HAP-1 (cell line): Measurements from ENCODE around the gene DPP9.
"Not testable (repeated sequence)": the region's sequence is repeated elsewhere in the genome, so short reads cannot be mapped to it uniquely, and the experiment has no call there.

Source experiments
- DNase-seq, 2 experiments: peaks; one replicate each; pipeline ENCODE4 v3.0.0-alpha.2; 2016 to 2020; ENCODE audit warnings: low spot score in 2 of 2
- H3K27me3 ChIP-seq: fragments of 250-450 bp; sonication (Bioruptor Pico); 2 replicates; pipeline ENCODE4 v1.5.1; 2020; ENCODE audit warnings: low read depth, mild to moderate bottlenecking, moderate library complexity
- H3K36me3 ChIP-seq: fragments of 250-450 bp; sonication (Bioruptor Pico); replicated peaks from 2 replicates; pipeline ENCODE4 v1.5.1; 2020; ENCODE audit warnings: mild to moderate bottlenecking
- H3K4me1 ChIP-seq: fragments of 250-450 bp; sonication (Bioruptor Pico); 2 replicates; pipeline ENCODE4 v1.5.1; 2020; ENCODE audit warnings: mild to moderate bottlenecking
- H3K4me3 ChIP-seq: fragments of 250-450 bp; sonication (Bioruptor Pico); 2 replicates; pipeline ENCODE4 v1.5.1; 2020; ENCODE audit warnings: mild to moderate bottlenecking, moderate library complexity
- H3K9me3 ChIP-seq: fragments of 250-450 bp; sonication (Bioruptor Pico); 2 replicates; pipeline ENCODE4 v1.5.1; 2020; ENCODE audit warnings: mild to moderate bottlenecking, moderate library complexity
- in situ Hi-C: fragments of 300-500 bp; cut with MboI; formaldehyde crosslinking; loops from 3 replicates; pipeline ENCODE4 v1.14.3; 2020; ENCODE audit warnings: low sequenced_read_pairs, inconsistent platforms, mixed read lengths

DPP9 gene

DNA sequence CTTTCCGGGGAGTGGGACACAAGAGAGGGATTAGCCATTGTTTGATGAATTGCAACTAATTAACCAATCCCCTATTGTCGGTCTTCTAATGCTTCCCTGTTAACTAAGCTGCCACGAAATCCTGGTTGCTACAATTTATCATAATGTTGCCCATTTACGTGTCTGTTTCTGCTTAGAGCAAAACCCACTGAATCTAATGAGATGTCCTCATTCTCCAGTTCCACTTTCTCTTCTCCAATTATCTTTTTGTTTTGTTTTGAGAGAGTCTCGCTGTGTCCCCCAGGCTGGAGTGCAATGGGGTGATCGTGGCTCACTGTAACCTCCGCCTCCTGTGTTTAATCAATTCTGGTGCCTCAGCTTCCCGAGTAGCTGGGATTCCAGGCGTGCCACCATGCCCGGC is 5.2 kb upstream of the DPP9 start:
- Histone ChIP-seq H3K4me3 (no peak overlapping the region), H3K36me3 (no peaks in the 10 kb centered on the region), H3K9me3 (no peaks in the 10 kb centered on the region), H3K27me3 (0 out of 2 replicates have a peak, but pooled peaks cover 3% of the 10 kb centered on the region), H3K4me1 (no peaks in the 10 kb centered on the region)
- no peak for DNase-seq
- in situ Hi-C loops = no loop called here

DNA sequence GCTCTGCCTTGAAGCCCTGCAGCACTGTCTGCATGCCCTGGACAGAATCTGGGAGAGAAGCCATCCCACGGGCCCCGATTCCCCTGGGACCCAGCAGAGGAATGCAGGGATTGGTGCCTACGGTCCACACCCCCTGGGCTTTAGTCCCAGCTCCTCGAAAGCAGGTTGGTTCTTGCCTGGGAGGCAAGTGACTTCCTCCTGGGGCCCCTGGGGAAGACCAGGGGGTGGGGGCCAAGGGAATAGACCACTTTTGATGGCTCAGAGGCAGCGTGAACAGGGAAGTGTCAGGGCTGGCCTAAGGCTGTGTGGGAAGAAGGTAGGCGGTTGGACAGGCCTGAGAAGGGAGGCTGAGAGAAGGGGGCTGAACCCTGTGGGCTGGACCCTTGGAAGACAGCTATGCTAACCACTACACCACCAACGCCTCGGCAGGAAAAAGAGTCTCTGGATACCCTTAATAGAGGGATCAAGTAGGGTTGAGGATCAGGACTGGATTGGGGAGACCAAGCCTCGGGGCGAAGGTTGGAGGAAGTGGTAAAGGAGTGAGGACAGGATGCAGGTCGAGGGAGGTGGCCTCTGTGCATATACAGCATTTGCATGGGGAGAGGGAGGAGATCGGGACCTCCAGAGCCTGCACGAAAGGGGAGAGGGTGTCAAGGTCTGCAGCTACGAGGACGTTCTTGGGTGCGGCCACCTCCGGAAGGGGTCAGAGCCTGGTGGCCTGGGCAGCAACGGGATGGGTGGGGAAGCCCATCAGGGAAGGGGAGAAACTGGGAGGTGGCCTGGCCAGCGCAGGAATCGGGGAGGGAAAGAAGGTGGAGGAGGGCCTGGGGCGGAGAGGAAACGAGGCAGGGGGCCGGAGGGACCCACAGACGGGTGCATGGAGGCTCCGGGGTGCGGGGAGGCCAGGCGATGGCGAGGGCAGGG is 709 bp downstream of the DPP9 start:
- DNase-seq = peak; percentile 18 to 69
- in situ Hi-C loops = no loop called here
- Histone ChIP-seq H3K36me3 (peaks cover 31% of the 10 kb centered on the region), H3K27me3 (no peaks in the 10 kb centered on the region), H3K4me3 (peak overlapping the region; percentile 93), H3K4me1 (no peaks in the 10 kb centered on the region; the same call in 1 of the 2 replicates), H3K9me3 (no peaks in the 10 kb centered on the region)

DNA sequence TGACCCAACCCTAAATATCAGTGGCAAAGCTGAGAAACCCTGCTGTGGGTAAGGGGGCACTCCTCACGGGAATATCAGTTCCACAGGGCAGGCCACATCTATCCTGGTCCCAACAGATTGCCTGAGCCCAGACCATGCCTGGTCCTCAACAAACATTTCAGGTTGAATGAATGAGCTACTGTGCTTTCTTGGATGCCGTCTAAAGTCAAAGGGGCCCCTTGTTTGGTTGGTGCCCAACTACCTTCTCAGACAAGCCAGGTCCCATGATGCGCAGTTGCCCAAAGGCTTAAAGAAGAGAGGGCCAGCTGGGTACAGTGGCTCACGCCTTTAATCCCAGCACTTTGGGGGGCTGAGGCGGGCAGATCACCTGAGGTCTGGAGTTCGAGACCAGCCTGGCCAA is 2.4 kb downstream of the DPP9 start:
- H3K4me3 ChIP-seq = no peak overlapping the region
- peaks cover 37% of the 10 kb centered on the region for H3K36me3 ChIP-seq
- no peaks in the 10 kb centered on the region for H3K27me3 ChIP-seq
- no peak for DNase-seq
- in situ Hi-C loops = no loop called here
- H3K4me1 ChIP-seq = no peaks in the 10 kb centered on the region; the same call in 1 of the 2 replicates
- no peaks in the 10 kb centered on the region for H3K9me3 ChIP-seq

DNA sequence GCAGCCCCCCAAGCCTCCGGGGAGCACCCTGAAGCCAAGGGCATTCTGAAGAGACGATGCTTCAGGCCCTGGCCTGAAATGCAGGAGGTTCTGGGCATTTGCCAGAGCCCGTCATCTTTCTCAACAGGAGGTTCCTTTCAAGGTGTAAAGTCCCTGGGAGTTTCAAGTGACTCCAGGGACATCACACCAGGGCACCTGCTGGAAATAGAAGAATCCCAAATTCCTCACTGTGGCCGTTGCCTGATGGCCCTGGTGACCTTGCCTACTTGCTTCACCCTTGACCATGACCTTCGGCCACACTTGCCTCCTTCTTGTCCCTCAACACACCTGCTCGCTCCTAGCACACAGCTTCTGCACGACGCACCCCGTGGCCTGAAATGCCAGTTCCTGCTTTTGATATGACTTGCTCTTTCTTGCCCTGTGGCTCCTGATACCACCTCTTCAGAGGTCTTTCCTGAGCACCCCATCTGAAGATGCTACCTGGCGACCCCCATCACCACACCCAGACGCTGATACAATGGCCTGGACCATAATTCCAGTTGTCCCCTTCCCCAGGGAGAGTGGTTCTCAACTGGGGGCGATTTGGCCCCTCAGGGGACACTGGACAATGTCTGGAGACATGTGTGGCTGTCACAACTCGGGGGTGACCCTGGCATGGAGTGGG is 3.5 kb downstream of the DPP9 start:
- Histone ChIP-seq H3K27me3 (no peaks in the 10 kb centered on the region), H3K9me3 (no peaks in the 10 kb centered on the region), H3K36me3 (peaks cover 45% of the 10 kb centered on the region), H3K4me1 (no peaks in the 10 kb centered on the region; the same call in 1 of the 2 replicates), H3K4me3 (no peak overlapping the region)
- in situ Hi-C loops = no loop called here
- DNase-seq = no peak

DNA sequence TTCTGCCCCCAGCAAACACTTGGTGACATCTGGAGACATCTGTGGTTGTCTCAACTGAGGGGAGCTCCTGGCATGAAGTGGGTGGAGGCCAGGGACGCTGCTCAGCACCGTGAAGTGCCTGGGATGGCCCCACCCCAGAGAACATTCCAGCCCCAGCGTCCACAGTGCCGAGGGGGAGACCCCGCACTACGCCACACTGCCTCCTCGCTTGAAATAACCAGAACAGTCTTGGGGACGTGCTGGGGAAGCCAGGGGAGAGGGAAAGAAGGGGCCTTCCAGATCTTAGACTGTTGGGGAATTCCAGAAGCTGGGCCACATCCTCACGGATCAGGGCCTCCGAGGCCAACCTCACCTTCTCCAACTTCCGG is 4.2 kb downstream of the DPP9 start:
- no peak overlapping the region for H3K4me3 ChIP-seq
- in situ Hi-C loops = no loop called here
- H3K36me3 ChIP-seq = peaks cover 45% of the 10 kb centered on the region
- H3K4me1 ChIP-seq = no peaks in the 10 kb centered on the region; the same call in 1 of the 2 replicates
- no peak for DNase-seq
- H3K9me3 ChIP-seq = no peaks in the 10 kb centered on the region
- no peaks in the 10 kb centered on the region for H3K27me3 ChIP-seq

DNA sequence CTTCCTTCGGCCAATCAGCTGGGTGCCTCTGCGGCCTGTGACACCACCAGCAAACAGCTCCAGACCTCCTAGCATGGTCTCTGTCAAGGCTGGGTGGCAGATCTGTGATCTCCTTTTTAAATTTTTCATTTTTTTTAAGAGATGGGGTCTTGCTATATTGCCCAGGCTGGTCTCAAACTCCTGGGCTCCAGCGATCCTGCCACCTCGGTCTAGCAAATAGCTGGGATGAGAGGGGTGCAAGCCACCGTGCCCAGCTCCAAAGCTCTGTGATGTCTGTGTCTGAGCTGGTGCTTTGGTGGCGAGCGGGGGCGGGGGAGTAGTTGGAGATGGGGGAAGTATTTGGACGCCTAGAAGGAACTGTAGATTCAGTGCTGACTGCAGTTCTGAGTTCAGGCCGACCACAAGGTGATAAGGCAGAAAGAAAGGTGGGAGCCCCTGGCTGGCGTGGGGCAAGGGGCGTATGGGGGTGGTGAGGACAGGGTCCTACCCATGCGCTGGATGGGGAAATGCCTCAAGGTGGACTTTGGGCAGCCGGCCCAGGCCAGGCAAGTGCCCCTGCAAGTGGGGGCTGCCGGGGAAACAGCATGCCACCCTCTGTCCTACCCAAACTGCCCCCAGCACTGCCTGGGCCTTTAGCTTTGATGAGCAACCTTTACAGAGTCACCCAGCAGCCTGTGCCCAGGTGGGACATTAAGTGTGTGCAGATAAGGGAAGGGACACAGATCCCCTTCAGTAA is 5.5 kb downstream of the DPP9 start:
- Histone ChIP-seq H3K4me3 (no peak overlapping the region), H3K4me1 (no peaks in the 10 kb centered on the region; the same call in 1 of the 2 replicates), H3K36me3 (peaks cover 49% of the 10 kb centered on the region), H3K9me3 (no peaks in the 10 kb centered on the region), H3K27me3 (no peaks in the 10 kb centered on the region)
- DNase-seq = no peak
- in situ Hi-C loops = no loop called here

DNA sequence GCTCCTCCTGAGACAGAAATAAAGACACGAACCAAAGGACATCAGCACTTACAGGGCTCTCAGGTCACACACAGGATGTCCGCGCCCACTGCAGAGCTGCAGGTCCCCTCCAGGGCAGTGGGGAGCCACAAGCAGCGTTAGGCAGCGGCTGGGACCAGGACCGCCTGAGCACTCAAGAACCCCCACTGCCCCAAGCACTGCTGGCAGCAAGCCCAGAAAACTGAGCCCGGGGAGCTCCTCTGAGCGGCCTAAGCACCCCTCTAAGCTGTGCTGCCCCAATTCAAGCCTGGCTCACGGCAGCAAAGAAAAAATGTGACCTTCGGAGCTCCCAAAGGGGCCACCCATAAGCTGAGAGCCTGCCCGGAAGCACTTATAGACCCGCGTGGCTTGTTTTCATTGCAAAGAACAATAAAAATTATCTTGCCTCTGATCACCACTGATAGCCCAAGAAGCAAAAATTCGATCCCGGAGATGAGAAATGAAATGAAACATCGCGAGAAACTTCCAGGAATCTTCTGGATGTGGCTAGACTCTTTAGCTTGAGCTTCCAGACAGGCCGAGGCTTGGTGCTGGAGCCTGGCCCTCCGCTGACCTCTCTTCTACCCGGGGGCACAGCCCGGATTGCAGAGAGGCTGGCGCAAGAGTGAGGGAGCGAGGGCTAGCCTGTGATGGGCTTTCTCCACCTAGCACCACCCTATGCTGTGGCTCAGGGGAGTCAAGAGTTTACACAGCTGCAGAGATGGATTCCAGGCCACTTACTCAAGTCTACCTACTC is 6.3 kb downstream of the DPP9 start:
- H3K4me3 ChIP-seq = no peak overlapping the region

DNA sequence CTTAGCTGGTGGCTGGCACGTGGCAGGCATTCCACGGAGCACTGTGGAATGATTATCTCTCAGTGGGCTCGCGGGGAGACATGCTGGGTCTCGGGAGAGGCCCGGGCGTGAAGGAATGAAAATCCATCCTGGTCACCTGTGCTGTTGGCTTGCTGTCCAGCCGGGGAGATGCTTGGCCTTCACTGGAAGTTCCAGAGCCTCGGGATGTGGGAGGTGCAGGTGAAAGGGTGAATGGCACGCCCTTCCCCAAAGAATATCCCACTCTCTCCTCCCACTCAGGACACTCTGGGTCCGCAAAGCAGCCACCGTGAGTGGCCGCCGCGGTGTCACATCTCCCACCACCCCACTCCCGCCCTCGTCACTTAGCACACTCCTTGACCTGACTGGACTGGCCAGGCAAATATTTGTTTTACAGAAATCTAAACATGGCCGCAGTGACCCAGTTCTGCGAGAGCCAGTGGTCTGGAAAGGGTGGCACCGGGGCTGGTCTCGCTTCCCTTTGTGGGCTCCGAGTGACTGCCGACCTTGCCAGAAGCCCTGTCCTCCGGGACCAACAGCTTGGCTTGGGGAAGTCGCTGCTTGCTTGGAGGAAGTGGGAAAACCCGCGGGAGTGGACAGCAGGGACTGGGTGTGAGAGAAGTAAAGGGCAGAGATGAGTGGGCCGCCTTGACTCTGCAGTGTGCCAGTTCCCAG is 8.0 kb downstream of the DPP9 start:
- DNase-seq = no peak
- no peaks in the 10 kb centered on the region for H3K4me1 ChIP-seq
- H3K4me3 ChIP-seq = no peak overlapping the region
- peaks cover 63% of the 10 kb centered on the region for H3K36me3 ChIP-seq
- no peaks in the 10 kb centered on the region for H3K27me3 ChIP-seq
- in situ Hi-C loops = no loop called here
- no peaks in the 10 kb centered on the region for H3K9me3 ChIP-seq

More for the DNA sequence above, 6.3 kb downstream of the DPP9 start:
- no peaks in the 10 kb centered on the region; the same call in 1 of the 2 replicates for H3K4me1 ChIP-seq
- DNase-seq = no peak
- H3K36me3 ChIP-seq = peaks cover 57% of the 10 kb centered on the region
- in situ Hi-C loops = no loop called here
- no peaks in the 10 kb centered on the region for H3K27me3 ChIP-seq
- no peaks in the 10 kb centered on the region for H3K9me3 ChIP-seq

DNA sequence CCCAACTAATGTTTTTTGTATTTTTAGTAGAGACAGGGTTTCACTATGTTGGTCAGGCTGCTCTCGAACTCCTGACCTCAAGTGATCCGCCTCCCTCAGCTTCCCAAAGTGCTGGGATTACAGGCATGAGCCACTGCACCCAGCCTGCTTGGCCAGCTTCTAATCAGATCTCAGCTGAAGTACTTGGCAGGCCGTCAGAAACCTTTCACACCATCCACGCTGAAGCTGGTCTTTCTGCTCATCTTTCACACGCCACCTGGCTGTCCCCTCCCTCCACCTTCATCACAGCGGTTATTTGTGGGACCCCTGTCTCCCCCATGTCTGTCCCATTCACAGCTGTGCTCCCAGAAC is 8.5 kb downstream of the DPP9 start:
- H3K9me3 ChIP-seq, DNase-seq, H3K27me3 ChIP-seq, in situ Hi-C loops, H3K4me3 ChIP-seq, H3K4me1 ChIP-seq: not testable (repeated sequence)
- peaks cover 61% of the 10 kb centered on the region for H3K36me3 ChIP-seq

DNA sequence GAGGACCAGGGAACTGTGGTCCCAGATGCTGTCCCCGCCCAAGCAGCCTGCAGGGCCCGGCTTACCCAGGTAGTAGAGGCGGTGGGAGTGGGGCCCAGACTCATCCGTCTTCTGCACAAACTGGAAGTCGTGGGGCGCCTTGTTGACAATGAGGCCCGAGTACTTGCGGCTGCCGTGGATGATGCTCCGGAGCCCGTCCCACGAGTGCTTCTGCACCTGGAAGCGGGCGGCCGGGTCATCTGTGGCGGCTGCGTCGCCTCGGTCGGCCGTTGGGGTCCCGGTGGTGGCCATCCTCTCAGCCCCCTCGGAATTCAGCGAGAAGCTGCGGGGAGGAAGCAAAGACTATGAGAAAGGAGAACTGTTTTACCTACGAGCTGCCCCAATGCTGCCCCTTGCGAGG is 9.6 kb downstream of the DPP9 start:
- H3K9me3 ChIP-seq = no peaks in the 10 kb centered on the region
- H3K36me3 ChIP-seq = peaks cover 57% of the 10 kb centered on the region
- no peak overlapping the region for H3K4me3 ChIP-seq
- H3K4me1 ChIP-seq = no peaks in the 10 kb centered on the region
- no peaks in the 10 kb centered on the region for H3K27me3 ChIP-seq
- no peak for DNase-seq
- in situ Hi-C loops = no loop called here

DNA sequence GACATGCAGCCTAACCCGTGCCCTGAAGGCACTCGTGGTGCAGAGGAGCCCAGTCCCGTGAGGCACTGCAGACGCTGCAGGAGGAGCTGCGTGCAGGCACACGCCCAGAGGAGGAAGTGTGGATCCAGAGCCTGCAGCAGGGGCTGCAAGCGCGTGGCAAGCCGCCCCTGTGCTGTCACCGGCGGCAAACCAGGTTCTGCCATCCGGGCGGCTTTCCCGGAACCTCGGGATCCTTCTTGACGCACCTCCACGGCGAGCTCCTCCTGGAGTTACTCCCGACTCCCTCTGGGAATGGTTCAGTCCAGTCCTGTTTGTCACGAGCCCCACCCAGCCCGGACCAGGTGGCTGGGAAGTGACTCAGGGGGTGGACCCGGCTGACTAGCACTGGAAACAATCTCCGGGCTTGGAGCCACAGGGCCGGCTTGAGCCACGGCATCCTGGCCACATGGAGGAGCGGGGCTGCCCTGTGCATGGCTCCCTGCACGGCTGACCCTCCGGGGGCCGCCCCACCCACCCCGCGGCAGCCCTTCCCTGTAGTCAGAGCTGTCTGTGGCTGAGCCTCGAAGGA is 10.2 kb downstream of the DPP9 start:
- no peaks in the 10 kb centered on the region for H3K9me3 ChIP-seq
- in situ Hi-C loops = no loop called here
- no peaks in the 10 kb centered on the region for H3K4me1 ChIP-seq
- H3K36me3 ChIP-seq = peaks cover 52% of the 10 kb centered on the region
- no peak for DNase-seq
- no peaks in the 10 kb centered on the region for H3K27me3 ChIP-seq
- H3K4me3 ChIP-seq = no peak overlapping the region

DNA sequence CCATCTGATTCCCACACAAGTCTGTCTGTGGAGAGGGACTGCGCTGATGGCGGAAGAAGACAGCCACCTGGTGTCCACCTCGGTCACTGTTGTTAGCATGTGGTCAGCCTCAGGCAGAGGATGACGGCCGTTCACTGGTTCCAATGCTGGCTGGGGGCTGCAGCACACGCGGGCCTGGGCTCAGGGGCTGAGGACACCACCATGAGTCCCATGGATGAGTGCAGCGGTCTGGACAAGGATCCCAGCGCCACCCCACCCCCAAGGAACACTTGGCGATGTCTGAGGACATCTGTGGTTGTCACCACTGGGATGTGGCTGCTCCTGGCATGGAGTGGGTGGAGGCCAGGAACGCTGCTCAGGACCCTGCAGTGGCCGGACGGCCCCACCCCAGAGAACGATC is 10.9 kb downstream of the DPP9 start:
- in situ Hi-C loops = no loop called here
- H3K27me3 ChIP-seq = no peaks in the 10 kb centered on the region
- no peak for DNase-seq
- no peaks in the 10 kb centered on the region for H3K9me3 ChIP-seq
- peaks cover 46% of the 10 kb centered on the region for H3K36me3 ChIP-seq
- no peaks in the 10 kb centered on the region for H3K4me1 ChIP-seq
- H3K4me3 ChIP-seq = no peak overlapping the region

DNA sequence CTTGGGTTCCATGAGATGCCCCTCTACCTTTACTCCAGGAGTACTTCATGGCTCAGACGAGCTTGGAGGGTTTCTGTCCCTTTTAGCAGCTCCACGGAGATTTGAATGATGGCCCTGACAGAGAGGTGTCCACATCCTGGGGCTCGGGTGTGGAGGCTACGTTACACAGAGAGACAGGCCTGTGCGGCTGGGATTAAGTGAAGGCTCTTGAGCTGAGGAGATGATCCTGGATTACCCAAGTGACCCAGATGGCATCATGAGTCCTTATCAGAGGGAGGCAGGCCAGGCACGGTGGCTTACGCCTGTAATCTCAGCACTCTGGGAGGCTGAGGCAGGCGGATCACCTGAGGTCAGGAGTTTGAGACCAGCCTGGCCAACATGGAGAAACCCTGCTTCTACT is 12.4 kb downstream of the DPP9 start:
- Histone ChIP-seq H3K36me3 (peaks cover 40% of the 10 kb centered on the region), H3K4me3 (no peak overlapping the region), H3K4me1 (no peaks in the 10 kb centered on the region), H3K27me3 (no peaks in the 10 kb centered on the region), H3K9me3 (no peaks in the 10 kb centered on the region)
- no peak for DNase-seq
- in situ Hi-C loops = no loop called here
